HEK293 (cell line): ENCODE data around the gene R3HDM2.

ENCODE experiments used
- BCL11A ChIP-seq: fragments of 450-650 bp; formaldehyde crosslinking; IDR thresholded peaks from 2 replicates; pipeline ENCODE4 v1.5.1; 2016; ENCODE audit warnings: low read depth, missing biosample characterization, missing genetic modification characterization
- BCL11B ChIP-seq: fragments of 450-650 bp; formaldehyde crosslinking; IDR thresholded peaks from 2 replicates; pipeline ENCODE4 v1.5.1; 2016; ENCODE audit warnings: low read depth, missing biosample characterization, missing genetic modification characterization
- GLIS1 ChIP-seq: fragments of 450-650 bp; formaldehyde crosslinking; IDR thresholded peaks from 2 replicates; pipeline ENCODE4 v1.5.1; 2016; ENCODE audit warnings: missing biosample characterization, missing genetic modification characterization
- KLF7 ChIP-seq: fragments of 450-650 bp; formaldehyde crosslinking; IDR thresholded peaks from 2 replicates; pipeline ENCODE4 v1.5.1; 2016; ENCODE audit warnings: missing biosample characterization, missing genetic modification characterization, borderline replicate concordance
- MEIS1 ChIP-seq: sonication (generic); formaldehyde crosslinking; IDR thresholded peaks from 2 replicates; pipeline ENCODE4 v1.8.1; 2022; ENCODE audit warnings: missing genetic modification reagents, mild to moderate bottlenecking, borderline replicate concordance
- MZF1 ChIP-seq: fragments of 450-650 bp; formaldehyde crosslinking; IDR thresholded peaks from 2 replicates; pipeline ENCODE4 v1.5.1; 2017; ENCODE audit warnings: missing biosample characterization, missing genetic modification characterization, borderline replicate concordance
- SETDB1 ChIP-seq: IDR thresholded peaks from one replicate; pipeline ENCODE4 v1.6.1; 2017; ENCODE audit warnings: mild to moderate bottlenecking, low read length, moderate library complexity, mixed read lengths; ENCODE audit not compliant: insufficient read length
- SP7 ChIP-seq: fragments of 450-650 bp; formaldehyde crosslinking; IDR thresholded peaks from 2 replicates; pipeline ENCODE4 v1.5.1; 2016; ENCODE audit warnings: missing biosample characterization, missing genetic modification characterization
- TSHZ1 ChIP-seq: fragments of 450-650 bp; formaldehyde crosslinking; IDR thresholded peaks from 2 replicates; pipeline ENCODE4 v1.5.1; 2016; ENCODE audit warnings: missing biosample characterization, missing genetic modification characterization, borderline replicate concordance
- YY1 ChIP-seq: fragments of 450-650 bp; formaldehyde crosslinking; IDR thresholded peaks from 2 replicates; pipeline ENCODE4 v1.5.1; 2018; ENCODE audit warnings: missing biosample characterization, missing genetic modification characterization
- ZBTB11 ChIP-seq: fragments of 450-650 bp; formaldehyde crosslinking; conservative IDR thresholded peaks from 2 replicates; pipeline ENCODE4 v1.5.1; 2016; ENCODE audit warnings: low read depth, missing biosample characterization, missing genetic modification characterization
- ZBTB21 ChIP-seq: fragments of 450-650 bp; formaldehyde crosslinking; IDR thresholded peaks from 2 replicates; pipeline ENCODE4 v1.5.1; 2017; ENCODE audit warnings: missing biosample characterization, missing genetic modification characterization
- ZBTB48 ChIP-seq: fragments of 450-650 bp; formaldehyde crosslinking; IDR thresholded peaks from 2 replicates; pipeline ENCODE4 v1.5.1; 2016; ENCODE audit warnings: missing biosample characterization, missing genetic modification characterization
- ZEB2 ChIP-seq: fragments of 450-650 bp; formaldehyde crosslinking; IDR thresholded peaks from 2 replicates; pipeline ENCODE4 v1.5.1; 2016; ENCODE audit warnings: missing biosample characterization, missing genetic modification characterization
- ZFHX2 ChIP-seq: fragments of 450-650 bp; formaldehyde crosslinking; conservative IDR thresholded peaks from 2 replicates; pipeline ENCODE4 v1.5.1; 2016; ENCODE audit warnings: missing biosample characterization, missing genetic modification characterization
- ZFP41 ChIP-seq: fragments of 450-650 bp; formaldehyde crosslinking; IDR thresholded peaks from 2 replicates; pipeline ENCODE4 v1.5.1; 2016; ENCODE audit warnings: missing biosample characterization, missing genetic modification characterization, borderline replicate concordance
- ZNF10 ChIP-seq: fragments of 450-650 bp; formaldehyde crosslinking; IDR thresholded peaks from 2 replicates; pipeline ENCODE4 v1.5.1; 2017; ENCODE audit warnings: missing biosample characterization, missing genetic modification characterization
- ZNF132 ChIP-seq: fragments of 450-650 bp; formaldehyde crosslinking; IDR thresholded peaks from 2 replicates; pipeline ENCODE4 v1.5.1; 2017; ENCODE audit warnings: missing biosample characterization, missing genetic modification characterization, borderline replicate concordance
- ZNF138 ChIP-seq: fragments of 450-650 bp; formaldehyde crosslinking; IDR thresholded peaks from 2 replicates; pipeline ENCODE4 v1.5.1; 2016; ENCODE audit warnings: missing biosample characterization, missing genetic modification characterization, borderline replicate concordance
- ZNF140 ChIP-seq: fragments of 450-650 bp; formaldehyde crosslinking; IDR thresholded peaks from 2 replicates; pipeline ENCODE4 v1.5.1; 2016; ENCODE audit warnings: missing biosample characterization, missing genetic modification characterization
- ZNF174 ChIP-seq: fragments of 450-650 bp; formaldehyde crosslinking; IDR thresholded peaks from 2 replicates; pipeline ENCODE4 v1.5.0; 2017; ENCODE audit warnings: missing biosample characterization, mild to moderate bottlenecking, missing genetic modification characterization
- ZNF211 ChIP-seq: fragments of 450-650 bp; formaldehyde crosslinking; IDR thresholded peaks from 2 replicates; pipeline ENCODE4 v1.5.1; 2016; ENCODE audit warnings: low read depth, missing biosample characterization, missing genetic modification characterization
- ZNF324 ChIP-seq: fragments of 450-650 bp; formaldehyde crosslinking; IDR thresholded peaks from 2 replicates; pipeline ENCODE4 v1.5.1; 2016; ENCODE audit warnings: missing biosample characterization, missing genetic modification characterization
- ZNF37A ChIP-seq: fragments of 450-650 bp; IDR thresholded peaks from 2 replicates; pipeline ENCODE4 v1.5.1; 2018; ENCODE audit warnings: missing biosample characterization, missing genetic modification characterization
- ZNF398 ChIP-seq: fragments of 450-650 bp; formaldehyde crosslinking; IDR thresholded peaks from 2 replicates; pipeline ENCODE4 v1.5.1; 2017; ENCODE audit warnings: missing biosample characterization, missing genetic modification characterization
- ZNF558 ChIP-seq: fragments of 450-650 bp; formaldehyde crosslinking; IDR thresholded peaks from 2 replicates; pipeline ENCODE4 v1.5.1; 2016; ENCODE audit warnings: missing biosample characterization, missing genetic modification characterization
- ZNF571 ChIP-seq: fragments of 450-650 bp; formaldehyde crosslinking; IDR thresholded peaks from 2 replicates; pipeline ENCODE4 v1.5.0; 2017; ENCODE audit warnings: missing biosample characterization, missing genetic modification characterization
- ZNF580 ChIP-seq: fragments of 450-650 bp; formaldehyde crosslinking; IDR thresholded peaks from 2 replicates; pipeline ENCODE4 v1.5.1; 2016; ENCODE audit warnings: missing biosample characterization, missing genetic modification characterization
- ZNF585B ChIP-seq: fragments of 450-650 bp; formaldehyde crosslinking; IDR thresholded peaks from 2 replicates; pipeline ENCODE4 v1.5.1; 2016; ENCODE audit warnings: missing biosample characterization, missing genetic modification characterization
- ZNF777 ChIP-seq: fragments of 450-650 bp; formaldehyde crosslinking; IDR thresholded peaks from 2 replicates; pipeline ENCODE4 v1.5.1; 2017; ENCODE audit warnings: missing biosample characterization, missing genetic modification characterization, borderline replicate concordance
- ZSCAN30 ChIP-seq: fragments of 450-650 bp; IDR thresholded peaks from 2 replicates; pipeline ENCODE4 v1.5.1; 2018; ENCODE audit warnings: missing biosample characterization, mild to moderate bottlenecking, missing genetic modification characterization, moderate library complexity
- ZXDB ChIP-seq: fragments of 450-650 bp; formaldehyde crosslinking; IDR thresholded peaks from 2 replicates; pipeline ENCODE4 v1.5.1; 2016; ENCODE audit warnings: missing biosample characterization, missing genetic modification characterization

R3HDM2 gene

GRCh38 chr12:57240066-57240921 is 190.5 kb downstream of the R3HDM2 start (continued):
- peak; percentile 72 for TF ChIP-seq ZBTB21 (tag by site-specific recombination)
- TF ChIP-seq ZNF571 (tag by site-specific recombination), result no peak
- peak; percentile 99 for TF ChIP-seq ZFHX2
- TF ChIP-seq BCL11B (tag by site-specific recombination), result peak; percentile 81
- TF ChIP-seq MEIS1 (CRISPR knock-in tag), result no peak
- TF ChIP-seq ZNF558, result no peak
- peak; percentile 51; the same call in 1 of the 2 replicates for TF ChIP-seq ZSCAN30 (tag by site-specific recombination)
- no peak for TF ChIP-seq ZNF174 (tag by site-specific recombination)
- no peak for TF ChIP-seq ZNF211
- TF ChIP-seq ZNF398 (tag by site-specific recombination), result peak; percentile 78
- TF ChIP-seq ZEB2 (tag by site-specific recombination), result peak; percentile 84
- no peak for TF ChIP-seq ZBTB11 (tag by site-specific recombination)
- peak; percentile 55; the same call in 1 of the 2 replicates for TF ChIP-seq BCL11A
- peak; percentile 60; the same call in 1 of the 2 replicates for TF ChIP-seq YY1 (tag by site-specific recombination)
- no peak for TF ChIP-seq ZNF580 (tag by site-specific recombination)
- TF ChIP-seq KLF7, result no peak; the same call in 1 of the 2 replicates
- no peak for TF ChIP-seq ZNF132 (tag by site-specific recombination)
- TF ChIP-seq ZNF10 (tag by site-specific recombination), result no peak
- no peak for TF ChIP-seq ZNF140 (tag by site-specific recombination)
- no peak; the same call in 1 of the 2 replicates for TF ChIP-seq GLIS1
- no peak for TF ChIP-seq MZF1 (tag by site-specific recombination)
- no peak; the same call in 1 of the 2 replicates for TF ChIP-seq ZXDB (tag by site-specific recombination)
- peak; percentile 62; the same call in 1 of the 2 replicates for TF ChIP-seq SP7
- TF ChIP-seq ZNF324, result peak; percentile 70
- no peak for TF ChIP-seq ZNF585B (tag by site-specific recombination)
- TF ChIP-seq ZBTB48 (tag by site-specific recombination), result no peak; the same call in 1 of the 2 replicates
- TF ChIP-seq TSHZ1 (tag by site-specific recombination), result peak; percentile 11; the same call in 1 of the 2 replicates
- no peak for TF ChIP-seq ZNF777 (tag by site-specific recombination)
- TF ChIP-seq ZNF37A (tag by site-specific recombination), result no peak
- TF ChIP-seq ZFP41, result no peak
- TF ChIP-seq SETDB1, result no peak
- no peak for TF ChIP-seq ZNF138 (tag by site-specific recombination)
